ENCODE measurements around the gene CAPNS1.

- TF ChIP-seq YY1 (IDR thresholded peaks at IDR 0.05; ENCODE audit: insufficient read depth, insufficient read length), result no peak
- TF ChIP-seq ZNF274 (IDR thresholded peaks at IDR 0.05; ENCODE audit: low read depth, low read length), result no peak
These were observed 27.2 kb upstream of the CAPNS1 start for GRCh38 chr19:36112678-36113077.
